ENCODE measurements around the gene UBE2E2.
A peak's percentile ranks its signal among the peaks of the same experiment; 100 is the strongest.

UBE2E2 gene

DNA sequence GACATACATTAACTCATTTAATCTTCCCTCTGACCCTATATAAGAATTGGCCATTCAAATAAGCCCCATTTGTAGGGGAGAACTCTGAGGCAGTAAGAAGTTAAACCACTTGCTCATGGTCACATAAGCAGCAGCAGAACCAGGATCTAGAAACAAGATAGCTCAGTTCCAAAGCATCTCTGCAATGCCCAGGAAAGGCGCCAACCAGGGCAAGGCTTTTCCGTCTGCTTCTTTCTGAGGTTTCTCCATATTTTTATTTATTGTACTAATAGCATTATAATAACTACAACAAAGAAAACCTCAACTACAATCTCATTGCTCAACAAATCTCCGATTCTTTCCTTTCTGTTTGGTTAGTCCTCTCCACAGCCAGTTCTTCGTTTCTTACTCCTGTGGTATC lies 4.3 kb upstream of the UBE2E2 start:
- Histone ChIP-seq H3K9me3 (ENCODE audit: insufficient read depth, low read depth, low read length) (no peaks in the 10 kb centered on the region), H3K4me3 (ENCODE audit: low read length) (no peak overlapping the region), H3K27ac (ENCODE audit: low read length) (no peak overlapping the region), H3K36me3 (ENCODE audit: insufficient read depth, low read depth, low read length) (no peaks in the 10 kb centered on the region), H3K4me1 (ENCODE audit: insufficient read depth, low read length) (no peaks in the 10 kb centered on the region; the same call in 1 of the 2 replicates), H3K9ac (ENCODE audit: low read depth, low read length) (no peak overlapping the region), H3K27me3 (ENCODE audit: insufficient read depth, low read length) (peaks cover 29% of the 10 kb centered on the region)

- Histone ChIP-seq H3K27me3 (ENCODE audit: insufficient read depth, low read length) (peaks cover 29% of the 10 kb centered on the region), H3K4me1 (ENCODE audit: insufficient read depth, low read length) (no peaks in the 10 kb centered on the region; the same call in 1 of the 2 replicates)
Observed at GRCh38 chr3:23199649-23200048, 3.5 kb upstream of the UBE2E2 start.

GRCh38 chr3:23201154-23201838 lies 1.8 kb upstream of the UBE2E2 start:
- Histone ChIP-seq H3K4me1 (ENCODE audit: insufficient read depth, low read length) (peaks cover under 1% of the 10 kb centered on the region; the same call in 1 of the 2 replicates), H3K9me3 (ENCODE audit: insufficient read depth, low read depth, low read length) (no peaks in the 10 kb centered on the region), H3K9ac (ENCODE audit: low read depth, low read length) (no peak overlapping the region), H3K27ac (ENCODE audit: low read length) (no peak overlapping the region), H3K36me3 (ENCODE audit: insufficient read depth, low read depth, low read length) (no peaks in the 10 kb centered on the region), H3K4me3 (ENCODE audit: low read length) (no peak overlapping the region), H3K27me3 (ENCODE audit: insufficient read depth, low read length) (peaks cover 29% of the 10 kb centered on the region)

More at GRCh38 chr3:23199649-23200048, 3.5 kb upstream of the UBE2E2 start:
- H3K9me3 ChIP-seq (ENCODE audit: insufficient read depth, low read depth, low read length), result no peaks in the 10 kb centered on the region
- H3K27ac ChIP-seq (ENCODE audit: low read length), result no peak overlapping the region
- H3K36me3 ChIP-seq (ENCODE audit: insufficient read depth, low read depth, low read length), result no peaks in the 10 kb centered on the region
- no peak overlapping the region for H3K9ac ChIP-seq (ENCODE audit: low read depth, low read length)
- no peak overlapping the region for H3K4me3 ChIP-seq (ENCODE audit: low read length)

GRCh38 chr3:23202203-23202920 lies 765 bp upstream of the UBE2E2 start:
- no peak overlapping the region for H3K27ac ChIP-seq (ENCODE audit: low read length)

DNA sequence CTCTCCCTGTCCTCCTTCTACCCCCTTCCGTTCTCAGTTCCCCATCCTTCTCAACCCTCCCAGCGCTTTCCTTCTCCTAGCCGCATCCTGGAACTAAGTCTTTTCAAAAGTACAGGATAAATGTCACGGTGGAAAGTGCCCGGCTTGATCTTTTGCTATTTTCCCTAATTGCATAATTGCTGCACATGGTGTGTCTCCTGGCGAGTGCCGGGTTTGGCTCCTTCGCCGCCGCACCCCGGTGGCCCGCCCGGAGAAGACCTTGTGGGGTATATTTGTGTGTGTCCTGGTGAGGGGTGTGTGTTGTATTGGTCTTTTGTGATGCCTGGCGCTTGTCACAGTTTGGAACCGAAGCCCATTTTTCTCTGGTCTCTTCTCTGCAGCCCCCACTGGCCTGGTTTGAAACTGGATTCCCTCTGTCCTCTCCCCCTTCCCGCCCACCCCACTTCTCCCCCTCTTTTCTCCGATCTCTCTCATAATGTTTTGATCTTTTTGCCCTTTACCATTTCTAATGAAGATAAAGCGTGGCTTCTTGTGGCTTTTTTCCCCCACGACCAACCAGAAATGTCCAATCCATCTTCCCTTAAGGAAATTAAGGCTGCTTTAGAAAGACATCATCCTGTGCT lies 692 bp downstream of the UBE2E2 start:
- H3K27ac ChIP-seq (ENCODE audit: low read length), result no peak overlapping the region
- peak overlapping the region; percentile 96 for H3K4me3 ChIP-seq (ENCODE audit: low read length)
- no peaks in the 10 kb centered on the region for H3K9me3 ChIP-seq (ENCODE audit: insufficient read depth, low read depth, low read length)
- H3K9ac ChIP-seq (ENCODE audit: low read depth, low read length), result peak overlapping the region; percentile 80; the same call in 1 of the 2 replicates
- peaks cover 29% of the 10 kb centered on the region for H3K27me3 ChIP-seq (ENCODE audit: insufficient read depth, low read length)
- no peaks in the 10 kb centered on the region for H3K36me3 ChIP-seq (ENCODE audit: insufficient read depth, low read depth, low read length)
- peaks cover 11% of the 10 kb centered on the region; the same call in 1 of the 2 replicates for H3K4me1 ChIP-seq (ENCODE audit: insufficient read depth, low read length)

More at GRCh38 chr3:23202203-23202920, 765 bp upstream of the UBE2E2 start:
- Histone ChIP-seq H3K4me3 (ENCODE audit: low read length) (peak overlapping the region; percentile 75), H3K36me3 (ENCODE audit: insufficient read depth, low read depth, low read length) (no peaks in the 10 kb centered on the region), H3K4me1 (ENCODE audit: insufficient read depth, low read length) (peaks cover 6% of the 10 kb centered on the region; the same call in 1 of the 2 replicates), H3K27me3 (ENCODE audit: insufficient read depth, low read length) (peaks cover 29% of the 10 kb centered on the region), H3K9ac (ENCODE audit: low read depth, low read length) (peak overlapping the region; percentile 52; the same call in 1 of the 2 replicates), H3K9me3 (ENCODE audit: insufficient read depth, low read depth, low read length) (no peaks in the 10 kb centered on the region)

DNA sequence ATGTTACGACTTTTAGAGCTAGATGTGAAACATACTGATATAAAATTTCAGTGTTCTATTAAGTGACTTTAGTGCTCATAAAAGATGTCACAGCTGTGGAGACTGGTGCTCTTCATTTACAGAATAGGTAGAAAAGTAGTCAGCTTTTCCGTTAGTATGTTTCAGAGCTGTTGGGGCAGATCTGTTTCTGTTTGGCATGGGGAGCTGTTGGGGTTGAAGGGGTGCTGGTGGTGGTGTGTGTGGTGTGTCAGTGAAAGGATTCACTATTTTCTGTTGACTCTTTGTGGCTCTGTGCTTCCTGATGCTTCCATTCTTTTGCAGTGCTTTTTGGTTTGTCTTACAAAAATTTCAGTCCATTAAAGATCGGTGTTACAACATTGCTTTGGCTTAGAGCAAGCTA lies 3.2 kb downstream of the UBE2E2 start:
- Histone ChIP-seq H3K4me1 (ENCODE audit: insufficient read depth, low read length) (peaks cover 11% of the 10 kb centered on the region; the same call in 1 of the 2 replicates), H3K27ac (ENCODE audit: low read length) (no peak overlapping the region), H3K9ac (ENCODE audit: low read depth, low read length) (no peak overlapping the region), H3K36me3 (ENCODE audit: insufficient read depth, low read depth, low read length) (no peaks in the 10 kb centered on the region), H3K27me3 (ENCODE audit: insufficient read depth, low read length) (peaks cover 12% of the 10 kb centered on the region), H3K9me3 (ENCODE audit: insufficient read depth, low read depth, low read length) (no peaks in the 10 kb centered on the region), H3K4me3 (ENCODE audit: low read length) (no peak overlapping the region)

- Histone ChIP-seq H3K4me3 (ENCODE audit: low read length) (no peak overlapping the region), H3K9ac (ENCODE audit: low read depth, low read length) (no peak overlapping the region), H3K36me3 (ENCODE audit: insufficient read depth, low read depth, low read length) (no peaks in the 10 kb centered on the region), H3K27ac (ENCODE audit: low read length) (no peak overlapping the region), H3K9me3 (ENCODE audit: insufficient read depth, low read depth, low read length) (no peaks in the 10 kb centered on the region), H3K4me1 (ENCODE audit: insufficient read depth, low read length) (peaks cover 11% of the 10 kb centered on the region; the same call in 1 of the 2 replicates), H3K27me3 (ENCODE audit: insufficient read depth, low read length) (no peaks in the 10 kb centered on the region)
Observed at GRCh38 chr3:23209103-23209502, 6.0 kb downstream of the UBE2E2 start.

- Histone ChIP-seq H3K4me1 (ENCODE audit: insufficient read depth, low read length) (peaks cover 11% of the 10 kb centered on the region; the same call in 1 of the 2 replicates), H3K36me3 (ENCODE audit: insufficient read depth, low read depth, low read length) (no peaks in the 10 kb centered on the region), H3K4me3 (ENCODE audit: low read length) (no peak overlapping the region), H3K9ac (ENCODE audit: low read depth, low read length) (no peak overlapping the region), H3K27me3 (ENCODE audit: insufficient read depth, low read length) (no peaks in the 10 kb centered on the region), H3K27ac (ENCODE audit: low read length) (no peak overlapping the region), H3K9me3 (ENCODE audit: insufficient read depth, low read depth, low read length) (no peaks in the 10 kb centered on the region)
Observed at GRCh38 chr3:23209747-23210487, 6.8 kb downstream of the UBE2E2 start.

DNA sequence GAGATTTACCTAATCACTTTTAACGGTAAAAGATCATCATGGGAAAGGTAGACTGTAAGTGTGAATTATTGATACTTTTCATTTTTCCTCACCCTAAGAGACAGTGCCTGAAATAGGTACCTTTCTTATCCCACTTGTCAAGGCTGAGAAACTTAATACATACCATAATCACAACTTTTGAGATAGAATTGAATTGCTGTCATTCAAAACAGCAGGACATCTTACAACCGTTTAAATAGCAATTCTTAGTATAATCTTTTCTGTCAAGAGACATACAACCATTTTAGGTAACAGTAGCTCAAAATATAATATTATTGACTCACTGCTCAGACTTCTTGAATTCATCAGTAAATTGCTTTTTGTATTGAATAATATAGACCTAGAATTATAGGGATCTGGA lies 10.7 kb downstream of the UBE2E2 start:
- H3K36me3 ChIP-seq (ENCODE audit: insufficient read depth, low read depth, low read length), result no peaks in the 10 kb centered on the region
- no peak overlapping the region for H3K27ac ChIP-seq (ENCODE audit: low read length)
- no peak overlapping the region for H3K4me3 ChIP-seq (ENCODE audit: low read length)
- H3K9me3 ChIP-seq (ENCODE audit: insufficient read depth, low read depth, low read length), result no peaks in the 10 kb centered on the region
- H3K27me3 ChIP-seq (ENCODE audit: insufficient read depth, low read length), result no peaks in the 10 kb centered on the region
- H3K9ac ChIP-seq (ENCODE audit: low read depth, low read length), result no peak overlapping the region
- no peaks in the 10 kb centered on the region for H3K4me1 ChIP-seq (ENCODE audit: insufficient read depth, low read length)

GRCh38 chr3:23217872-23218554 lies 14.9 kb downstream of the UBE2E2 start:
- no peak overlapping the region for H3K9ac ChIP-seq (ENCODE audit: low read depth, low read length)
- no peaks in the 10 kb centered on the region for H3K9me3 ChIP-seq (ENCODE audit: insufficient read depth, low read depth, low read length)
- H3K36me3 ChIP-seq (ENCODE audit: insufficient read depth, low read depth, low read length), result no peaks in the 10 kb centered on the region
- H3K27ac ChIP-seq (ENCODE audit: low read length), result no peak overlapping the region
- no peaks in the 10 kb centered on the region for H3K27me3 ChIP-seq (ENCODE audit: insufficient read depth, low read length)
- H3K4me3 ChIP-seq (ENCODE audit: low read length), result no peak overlapping the region
- H3K4me1 ChIP-seq (ENCODE audit: insufficient read depth, low read length), result no peaks in the 10 kb centered on the region

DNA sequence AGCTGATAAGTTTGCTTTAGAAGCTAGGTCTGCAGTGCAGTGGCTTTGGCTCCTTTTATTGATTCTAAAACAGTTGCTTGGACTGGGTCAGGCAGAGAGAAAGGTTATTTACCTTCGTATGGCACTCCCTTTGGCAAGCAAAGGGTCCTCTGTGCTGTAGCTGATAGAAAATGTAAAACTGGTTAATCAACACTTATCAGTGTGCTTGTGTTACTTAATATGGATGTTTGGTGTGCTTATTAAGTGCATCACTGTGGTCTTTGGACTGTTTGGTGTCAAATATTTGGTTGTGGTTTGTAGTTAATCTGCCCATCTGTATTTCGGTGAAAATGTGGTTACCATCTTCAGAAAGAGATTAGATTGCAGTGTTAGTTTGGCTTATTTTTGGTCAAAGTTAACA lies 16.0 kb downstream of the UBE2E2 start:
- H3K9ac ChIP-seq (ENCODE audit: low read depth, low read length), result no peak overlapping the region
- no peak overlapping the region for H3K4me3 ChIP-seq (ENCODE audit: low read length)
- no peak overlapping the region for H3K27ac ChIP-seq (ENCODE audit: low read length)
- no peaks in the 10 kb centered on the region for H3K36me3 ChIP-seq (ENCODE audit: insufficient read depth, low read depth, low read length)
- no peaks in the 10 kb centered on the region for H3K4me1 ChIP-seq (ENCODE audit: insufficient read depth, low read length)
- no peaks in the 10 kb centered on the region for H3K27me3 ChIP-seq (ENCODE audit: insufficient read depth, low read length)
- H3K9me3 ChIP-seq (ENCODE audit: insufficient read depth, low read depth, low read length), result no peaks in the 10 kb centered on the region; the same call in 1 of the 2 replicates

Data from iPS-20b (cell line).